HG03439 (cell line): ENCODE data around the gene SH3RF3.

Source experiments
- ATAC-seq: cut with Tn5 transposase; IDR thresholded peaks from one replicate; pipeline ENCODE4 v1.9.1; 2021; ENCODE audit warnings: mild to moderate bottlenecking, moderate library complexity; ENCODE audit not compliant: unreplicated experiment

Gene SH3RF3

DNA sequence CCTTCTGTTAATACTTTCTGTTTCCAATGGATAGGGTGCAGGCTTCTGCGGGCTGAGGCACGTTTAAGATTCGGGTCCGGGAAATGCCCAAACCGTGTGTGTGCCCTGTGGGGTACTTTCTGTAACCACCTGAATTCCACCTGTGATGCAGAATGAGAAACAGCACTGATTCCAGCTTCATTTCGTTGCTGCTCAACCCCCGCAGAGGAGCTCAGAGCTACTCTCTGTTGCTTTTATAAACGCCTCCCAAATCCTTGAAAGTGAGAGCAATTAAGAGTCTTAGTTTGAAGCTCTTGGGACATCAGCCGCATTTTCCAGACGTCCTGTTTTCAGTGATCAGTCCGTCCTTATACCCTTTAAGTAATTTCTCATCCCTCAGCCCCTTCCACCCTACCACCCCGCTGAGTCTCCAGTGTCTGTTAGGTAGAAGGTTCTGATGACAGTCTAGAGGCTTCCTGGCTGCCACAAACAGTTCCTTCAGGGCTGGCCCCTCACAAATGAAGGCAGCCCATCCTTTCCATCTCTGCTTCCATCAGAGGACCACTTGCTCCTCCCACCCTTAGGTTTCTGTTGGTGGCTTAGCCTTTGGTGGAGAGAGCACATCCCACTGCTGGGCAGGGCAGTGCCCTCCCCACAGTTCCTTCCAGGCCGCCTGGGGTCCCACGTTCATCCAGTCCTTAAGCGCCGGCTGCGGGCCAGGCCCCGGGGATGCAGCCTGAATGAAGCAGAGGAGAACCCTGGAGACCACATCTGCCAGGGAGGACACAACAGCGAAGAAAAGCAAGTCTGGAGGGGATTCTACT is 254.7 kb downstream of the SH3RF3 start:
- ATAC-seq: no peak

DNA sequence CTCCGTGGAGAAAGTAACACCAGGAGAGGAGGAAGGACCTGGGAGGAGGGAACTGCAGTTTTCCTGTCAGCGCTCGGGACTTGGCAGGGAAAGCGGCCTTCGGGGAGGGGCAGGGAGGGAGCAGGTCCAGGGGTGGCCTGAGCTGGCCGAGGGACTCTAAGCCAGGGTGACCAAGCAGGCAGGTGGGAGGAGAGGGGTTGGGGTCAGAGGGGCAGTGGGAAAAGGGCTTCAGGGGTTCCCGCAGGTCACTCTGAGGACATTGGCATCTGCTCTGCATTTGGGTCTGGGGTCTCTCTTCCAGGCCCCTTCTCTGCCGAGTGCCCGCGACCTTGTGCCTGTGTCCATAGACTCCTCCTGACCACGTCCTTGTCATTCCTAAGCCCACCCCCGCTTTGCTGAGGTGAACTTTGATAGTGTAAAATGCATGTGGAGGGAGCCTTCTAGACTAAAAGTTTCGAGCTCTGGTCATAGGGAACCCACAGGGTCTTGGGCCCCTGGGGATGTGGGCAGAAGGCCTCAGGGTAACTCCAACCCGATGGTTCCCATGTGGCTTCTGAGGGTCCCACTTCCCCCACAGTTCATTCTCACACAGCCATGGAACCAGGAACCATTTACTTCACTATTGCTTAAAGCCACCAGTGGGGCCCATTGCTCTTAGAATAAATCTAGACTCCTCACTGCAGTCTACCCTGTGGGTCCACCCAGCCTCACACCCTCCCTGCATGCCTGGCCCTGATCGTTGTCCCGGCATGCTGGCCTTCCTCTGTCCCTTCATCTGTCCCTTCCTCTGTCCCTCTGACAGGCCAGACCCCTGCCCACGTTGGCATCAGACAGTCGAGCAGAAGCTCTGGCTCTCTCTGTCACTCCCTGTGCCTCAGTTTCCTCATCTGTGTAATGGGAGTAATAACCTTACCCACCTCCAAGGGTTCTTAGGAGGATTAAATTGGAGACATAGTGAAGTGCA is 255.6 kb downstream of the SH3RF3 start:
- ATAC-seq: no peak

- no peak for ATAC-seq
Observed at GRCh38 chr2:109385506-109385905, 256.5 kb downstream of the SH3RF3 start.

GRCh38 chr2:109386004-109386695 is 257.1 kb downstream of the SH3RF3 start:
- ATAC-seq: no peak

GRCh38 chr2:109387221-109387735 is 258.3 kb downstream of the SH3RF3 start:
- no peak for ATAC-seq

- no peak for ATAC-seq
Observed at GRCh38 chr2:109387778-109388469, 258.9 kb downstream of the SH3RF3 start.

GRCh38 chr2:109391243-109391642 is 262.2 kb downstream of the SH3RF3 start:
- no peak for ATAC-seq

DNA sequence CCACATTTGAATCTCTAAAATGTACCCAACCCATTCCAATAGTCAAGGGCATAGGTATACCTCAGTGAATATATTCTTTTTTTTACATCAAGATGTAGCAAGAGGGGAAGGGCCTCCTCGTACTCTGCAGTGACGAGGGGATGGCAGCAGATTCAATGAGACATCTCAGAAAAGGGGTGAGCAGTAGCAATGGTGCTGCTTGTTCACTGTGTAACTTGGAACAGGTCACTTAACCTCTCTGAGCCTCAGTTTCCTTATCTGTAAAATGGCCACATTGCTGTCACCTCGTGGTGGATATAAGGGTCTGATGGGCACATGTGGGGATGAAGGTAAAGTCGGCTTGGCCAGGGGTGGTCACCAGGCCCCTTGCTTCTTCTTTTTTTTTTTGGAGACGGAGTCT is 263.1 kb downstream of the SH3RF3 start:
- no peak for ATAC-seq

DNA sequence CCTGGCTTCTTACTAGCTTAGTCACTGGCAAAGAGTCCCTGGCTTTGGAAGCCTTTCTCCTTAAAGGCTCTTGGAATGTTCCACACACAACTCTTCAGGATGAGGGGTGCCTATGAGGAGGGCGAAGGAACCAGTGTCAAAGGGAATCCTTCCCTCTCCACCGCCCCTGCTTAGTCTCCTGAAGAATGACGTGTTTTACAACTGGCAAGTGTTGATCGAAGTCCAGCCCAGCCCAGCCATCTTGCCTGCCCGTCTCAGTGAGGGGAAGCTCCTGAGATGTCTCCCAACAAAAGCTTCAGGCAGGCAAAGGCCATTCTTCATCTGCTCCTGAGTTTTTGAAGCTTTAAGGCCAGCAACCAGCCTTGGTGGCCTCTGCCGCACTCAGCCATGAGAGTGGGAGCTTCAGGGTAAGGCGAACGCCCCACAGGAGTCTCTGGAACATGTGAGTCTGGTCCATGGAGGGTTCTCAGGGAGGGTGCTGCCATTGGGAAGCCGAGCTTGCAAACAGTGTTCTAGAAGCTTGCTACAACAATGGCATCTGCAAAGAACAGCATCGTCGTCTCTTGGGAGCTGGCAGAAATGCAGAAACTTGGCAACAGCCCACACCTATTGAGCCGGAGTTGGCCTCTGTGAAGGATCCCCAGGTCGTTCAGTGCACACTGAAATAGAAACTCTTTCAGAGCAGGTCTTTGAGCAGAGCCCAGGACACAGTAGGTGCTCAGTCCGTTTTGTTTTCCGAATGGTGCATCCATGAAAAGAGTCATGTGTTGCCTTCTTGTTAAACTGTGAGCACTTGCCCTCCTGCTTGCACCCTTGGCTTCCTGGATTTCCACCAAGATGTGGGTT is 264.0 kb downstream of the SH3RF3 start:
- ATAC-seq: no peak

DNA sequence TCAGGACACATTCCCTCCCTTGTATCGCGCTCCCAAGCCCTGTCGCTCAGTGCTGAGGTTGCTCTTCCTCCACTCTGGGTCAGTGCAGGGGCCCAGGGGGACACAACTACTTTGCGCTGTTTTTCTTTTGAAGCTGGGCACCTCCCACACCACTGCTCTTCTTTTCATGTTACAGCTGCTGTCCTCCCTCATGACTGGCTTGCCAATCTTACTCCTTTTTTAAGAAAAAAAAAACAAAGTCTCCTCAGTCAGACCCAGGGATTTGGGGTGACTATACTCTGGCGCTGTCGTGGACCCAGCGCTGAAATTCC is 264.6 kb downstream of the SH3RF3 start:
- no peak for ATAC-seq

DNA sequence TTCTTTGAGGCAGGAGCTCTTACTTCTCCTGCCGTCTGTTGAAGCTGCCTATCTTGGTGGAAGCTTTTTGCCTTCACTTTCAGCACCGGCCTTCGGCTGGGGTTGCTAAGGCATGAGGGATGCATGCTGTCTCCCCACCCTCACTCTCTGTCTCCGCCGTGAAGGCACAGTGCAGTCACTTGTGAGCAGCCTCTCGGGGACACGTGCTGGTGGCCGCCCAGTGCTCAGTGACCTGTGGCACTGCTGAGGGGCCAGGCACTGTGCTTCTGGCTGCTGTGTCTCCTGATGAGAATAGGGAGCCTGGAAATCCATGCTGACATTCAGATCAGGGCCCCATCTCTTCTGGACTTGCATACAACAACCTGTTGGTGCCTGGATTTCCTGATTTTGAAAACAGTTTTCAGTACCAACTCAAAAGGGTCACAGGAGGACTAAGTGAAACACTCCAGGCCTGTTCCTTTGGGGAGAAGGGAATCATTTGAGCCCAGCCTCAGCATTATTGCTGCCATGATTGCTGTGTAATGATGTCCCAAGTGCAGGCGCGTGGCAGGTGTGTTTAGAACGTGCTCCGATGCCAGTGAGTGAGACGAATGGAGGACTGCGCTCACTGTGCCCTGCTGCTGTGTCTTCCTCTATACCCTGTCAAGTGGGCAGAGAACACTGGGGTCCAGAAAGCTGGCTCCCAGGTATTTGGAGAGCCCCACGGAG is 266.6 kb downstream of the SH3RF3 start:
- no peak for ATAC-seq

- ATAC-seq: no peak
Observed at GRCh38 chr2:109396202-109397180, 267.5 kb downstream of the SH3RF3 start.

- no peak for ATAC-seq
Observed at GRCh38 chr2:109397893-109398292, 268.9 kb downstream of the SH3RF3 start.

- ATAC-seq: no peak
Observed at GRCh38 chr2:109398366-109399015, 269.5 kb downstream of the SH3RF3 start.

DNA sequence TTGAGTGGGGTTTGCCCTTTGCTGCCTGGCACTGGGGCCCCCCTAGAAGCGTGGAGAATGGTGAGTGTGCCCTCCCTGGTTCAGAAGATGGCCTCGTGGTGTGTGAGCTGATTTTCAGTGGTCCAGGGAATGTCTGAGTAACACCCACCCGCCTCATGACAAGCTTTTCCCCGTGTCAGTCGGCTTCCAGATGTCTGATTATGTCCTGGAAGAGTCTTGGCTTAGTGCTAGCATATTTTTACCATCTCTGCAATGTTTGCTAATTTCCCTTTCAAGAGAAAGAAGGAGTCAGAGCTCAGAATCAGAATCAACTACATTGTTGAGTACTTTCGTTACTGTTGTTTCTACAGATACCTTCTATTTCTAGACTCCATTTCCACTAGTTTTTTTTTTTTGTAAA is 270.1 kb downstream of the SH3RF3 start:
- no peak for ATAC-seq

- ATAC-seq: no peak
Observed at GRCh38 chr2:109400102-109400501, 271.1 kb downstream of the SH3RF3 start.

- no peak for ATAC-seq
Observed at GRCh38 chr2:109401370-109401769, 272.4 kb downstream of the SH3RF3 start.
